ENCODE measurements around the gene DENND1A. TPM values are rescaled to one million over a fixed set of nuclear protein-coding genes. Genes with fewer than 3 reads are reported as not detected.
A peak's percentile ranks its signal among the peaks of the same experiment; 100 is the strongest.

The DENND1A gene
- total and polyA plus RNA-seq, 2 of the 13 experiments (the other 11 are each of a cell fraction or from before 2014, with no cell fraction given): 14.8 to 30.1 TPM

GRCh38 chr9:123360161-123361085 lies 569.5 kb downstream of the DENND1A start (continued):
- TF ChIP-seq ZNF609 (CRISPR knock-in tag; IDR thresholded peaks at IDR 0.05; ENCODE audit: borderline replicate concordance): peak; percentile 28; the same call in 1 of the 2 replicates
- no peak for TF ChIP-seq YY1 (IDR thresholded peaks at IDR 0.05; ENCODE audit: insufficient read depth, insufficient replicate concordance, low read depth, low read length)
- TF ChIP-seq HIVEP1 (CRISPR knock-in tag; IDR thresholded peaks at IDR 0.05): 0 out of 2 replicates have a peak, but pooled peaks have one; percentile 6
- TF ChIP-seq POGZ (CRISPR knock-in tag; IDR thresholded peaks at IDR 0.05): 0 out of 2 replicates have a peak, but pooled peaks have one; percentile 18
- TF ChIP-seq GZF1 (CRISPR knock-in tag; IDR thresholded peaks at IDR 0.05): no peak
- TF ChIP-seq MEIS1 (CRISPR knock-in tag; IDR thresholded peaks at IDR 0.05; ENCODE audit: borderline replicate concordance): no peak
- no peak for TF ChIP-seq BRCA1 (CRISPR knock-in tag; IDR thresholded peaks at IDR 0.05)
- peak; percentile 66 for TF ChIP-seq HNF4A (CRISPR knock-in tag; IDR thresholded peaks at IDR 0.05)
- peak; percentile 42; the same call in 1 of the 2 replicates for TF ChIP-seq ZGPAT (CRISPR knock-in tag; IDR thresholded peaks at IDR 0.05)
- peak; percentile 60; the same call in 1 of the 2 replicates for TF ChIP-seq ZFP91 (CRISPR knock-in tag; IDR thresholded peaks at IDR 0.05; ENCODE audit: borderline replicate concordance)
- TF ChIP-seq CREM (IDR thresholded peaks at IDR 0.05): peak; percentile 34; the same call in 1 of the 2 replicates
- no peak for TF ChIP-seq CREM (CRISPR knock-in tag; IDR thresholded peaks at IDR 0.05)
- TF ChIP-seq BCL6 (CRISPR knock-in tag; IDR thresholded peaks at IDR 0.05): peak; percentile 41; the same call in 1 of the 2 replicates
- TF ChIP-seq MTA3 (CRISPR knock-in tag; IDR thresholded peaks at IDR 0.05): no peak
- TF ChIP-seq ZNF331 (CRISPR knock-in tag; IDR thresholded peaks at IDR 0.05): peak; percentile 50; the same call in 1 of the 2 replicates
- TF ChIP-seq ASH2L (IDR thresholded peaks at IDR 0.05; ENCODE audit: insufficient read length, low read depth, low read length): peak; percentile 17
- TF ChIP-seq GABPB1 (CRISPR knock-in tag; IDR thresholded peaks at IDR 0.05): peak; percentile 38; the same call in 1 of the 2 replicates
- no peak for TF ChIP-seq JUN (CRISPR knock-in tag; IDR thresholded peaks at IDR 0.05)
- TF ChIP-seq NONO (IDR thresholded peaks at IDR 0.05): no peak
- TF ChIP-seq NONO (CRISPR knock-in tag; conservative IDR thresholded peaks at IDR 0.05): peak; percentile 60; the same call in 1 of the 2 replicates
- no peak for TF ChIP-seq SIN3A (IDR thresholded peaks at IDR 0.05; ENCODE audit: borderline replicate concordance, low read depth, low read length)
- peak; percentile 100 for TF ChIP-seq PITX1 (CRISPR knock-in tag; IDR thresholded peaks at IDR 0.05)
